ENCODE data around the gene PXYLP1. TPM values are rescaled to one million over a fixed set of nuclear protein-coding genes. Genes with fewer than 3 reads are reported as not detected.

Gene PXYLP1
- total and polyA plus RNA-seq, 9 of the 15 experiments (the other 6 are each of a cell fraction or from before 2014, with no cell fraction given), result 0.80 to 2.9 (median 1.3) TPM

GRCh38 chr3:141311496-141312353 is 80.1 kb downstream of the PXYLP1 start (continued):
- TF ChIP-seq, protein P1, sequence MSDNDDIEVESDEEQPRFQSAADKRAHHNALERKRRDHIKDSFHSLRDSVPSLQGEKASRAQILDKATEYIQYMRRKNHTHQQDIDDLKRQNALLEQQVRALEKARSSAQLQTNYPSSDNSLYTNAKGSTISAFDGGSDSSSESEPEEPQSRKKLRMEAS (CRISPR knock-in tag; IDR thresholded peaks at IDR 0.05), result peak; percentile 65
- TF ChIP-seq SMARCC2 (IDR thresholded peaks at IDR 0.05; ENCODE audit: low read depth) (no peak), IRF2 (CRISPR knock-in tag; IDR thresholded peaks at IDR 0.05) (no peak), FOXA3 (CRISPR knock-in tag; conservative IDR thresholded peaks at IDR 0.05 in 1 of 2, IDR thresholded peaks at IDR 0.05 in 1 of 2) (peak in 1 of 2 experiments; percentile 58; a peak in 1 of 4 replicates), ZFPM2 (CRISPR knock-in tag; IDR thresholded peaks at IDR 0.05) (no peak), MLX (CRISPR knock-in tag; conservative IDR thresholded peaks at IDR 0.05) (0 out of 4 replicates have a peak, but pooled peaks of 1 of the 2 experiments have one; percentile 71), JUND (IDR thresholded peaks at IDR 0.05; ENCODE audit: borderline replicate concordance, low read depth, low read length) (peak; percentile 47), JUND (tag; IDR thresholded peaks at IDR 0.05; ENCODE audit: borderline replicate concordance, low read depth, low read length) (peak; percentile 56; the same call in 1 of the 3 replicates), POLR2AphosphoS5 (IDR thresholded peaks at IDR 0.05; ENCODE audit: control insufficient read depth, insufficient read depth, low read depth, low read length) (peak; percentile 92), ZFP91 (CRISPR knock-in tag; IDR thresholded peaks at IDR 0.05) (no peak), ZNF274 (IDR thresholded peaks at IDR 0.05; ENCODE audit: borderline replicate concordance, low read depth, low read length) (no peak), GMEB1 (CRISPR knock-in tag; IDR thresholded peaks at IDR 0.05) (0 out of 2 replicates have a peak, but pooled peaks have one; percentile 17), FOXP1 (CRISPR knock-in tag; IDR thresholded peaks at IDR 0.05) (0 out of 2 replicates have a peak, but pooled peaks have one; percentile 51), CXXC5 (CRISPR knock-in tag; IDR thresholded peaks at IDR 0.05) (peak; percentile 85), POU5F1 (IDR thresholded peaks at IDR 0.05; ENCODE audit: borderline replicate concordance, low read depth, low read length, partially characterized antibody) (peak; percentile 61), ZNF165 (CRISPR knock-in tag; IDR thresholded peaks at IDR 0.05; ENCODE audit: borderline replicate concordance) (no peak), HDAC1 (IDR thresholded peaks at IDR 0.05) (peak in 1 of 2 experiments; percentile 92; a peak in 2 of 4 replicates), MTA3 (IDR thresholded peaks at IDR 0.05; ENCODE audit: borderline replicate concordance) (no peak; the same call in 1 of the 2 replicates), RBM15 (IDR thresholded peaks at IDR 0.05; ENCODE audit: insufficient read depth, low read length) (no peak)
- TF ChIP-seq, protein P2, sequence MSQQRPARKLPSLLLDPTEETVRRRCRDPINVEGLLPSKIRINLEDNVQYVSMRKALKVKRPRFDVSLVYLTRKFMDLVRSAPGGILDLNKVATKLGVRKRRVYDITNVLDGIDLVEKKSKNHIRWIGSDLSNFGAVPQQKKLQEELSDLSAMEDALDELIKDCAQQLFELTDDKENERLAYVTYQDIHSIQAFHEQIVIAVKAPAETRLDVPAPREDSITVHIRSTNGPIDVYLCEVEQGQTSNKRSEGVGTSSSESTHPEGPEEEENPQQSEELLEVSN (IDR thresholded peaks at IDR 0.05; ENCODE audit: borderline replicate concordance in 1 of 2, extremely low read depth in 1 of 2, insufficient read depth in 1 of 2, insufficient read length in 1 of 2, low read depth in 1 of 2, low read length in 1 of 2, poor library complexity in 1 of 2, severe bottlenecking in 1 of 2), result peak; percentile 26 to 61

All from K562 (cell line).